Upper lobe of right lung (tissue), 1 donor: Measurements from ENCODE around the gene SRPK2. TPM values are rescaled to one million over a fixed set of nuclear protein-coding genes. Genes with fewer than 3 reads are reported as not detected.
"Not testable (repeated sequence)": the region's sequence is repeated elsewhere in the genome, so short reads cannot be mapped to it uniquely, and the experiment has no call there.

Experiments used
- ATAC-seq: fragments of 200-7000 bp; cut with Tn5 transposase; one replicate; pipeline ENCODE4 v1.9.1; 2020; ENCODE audit warnings: mild to moderate bottlenecking, moderate library complexity
- DNase-seq: peaks from one replicate; pipeline ENCODE4 v3.0.0-alpha.2; 2020
- H3K27ac ChIP-seq: fragments of 200-600 bp; one replicate; pipeline ENCODE4 v1.8.0; 2022
- H3K27me3 ChIP-seq: fragments of 200-600 bp; one replicate; pipeline ENCODE4 v1.8.0; 2022; ENCODE audit warnings: mild to moderate bottlenecking
- H3K36me3 ChIP-seq: fragments of 200-600 bp; one replicate; pipeline ENCODE4 v1.8.0; 2022
- H3K4me1 ChIP-seq: fragments of 200-600 bp; one replicate; pipeline ENCODE4 v1.8.0; 2022
- H3K4me3 ChIP-seq: fragments of 200-600 bp; one replicate; pipeline ENCODE4 v1.8.0; 2022; ENCODE audit warnings: mild to moderate bottlenecking
- H3K9me3 ChIP-seq: fragments of 200-600 bp; one replicate; pipeline ENCODE4 v1.8.0; 2022
- CTCF ChIP-seq: fragments of 200-600 bp; IDR thresholded peaks from one replicate; pipeline ENCODE4 v1.8.0; 2022; ENCODE audit warnings: antibody characterized with exemption
- intact Hi-C: fragments of 100-400 bp; cut with DNase I; formaldehyde crosslinking; loops from one replicate; pipeline ENCODE4 v1.11.0; 2022
- total RNA-seq: library from RNA; stranded (reverse); fragmentation: NEBNext Ultra II Directional; extraction: Animal tissue kit (Norgen Biotek cat#: 25700); gene quantifications from one replicate; pipeline ENCODE4 v1.2.1, GENCODE V29; 2021
- donor health status: DM: no; HTN: yes; CAD: no; lungs with severe emphysema.

SRPK2 gene
- total RNA-seq, 1 donor from 2014 or later, result 48.5 TPM

- H3K4me1 ChIP-seq, result peaks cover 15% of the 10 kb centered on the region
- DNase-seq, result no peak
- no peaks in the 10 kb centered on the region for H3K27me3 ChIP-seq
- H3K4me3 ChIP-seq, result no peak overlapping the region
- H3K36me3 ChIP-seq, result no peaks in the 10 kb centered on the region
- no peaks in the 10 kb centered on the region for H3K9me3 ChIP-seq
- TF ChIP-seq CTCF, result no peak
- no peak overlapping the region for H3K27ac ChIP-seq
- intact Hi-C loops, result no loop called here
- ATAC-seq, result no peak
These were observed 82.4 kb downstream of the SRPK2 start for GRCh38 chr7:105306298-105306748.

- no peaks in the 10 kb centered on the region for H3K9me3 ChIP-seq
- no peak overlapping the region for H3K4me3 ChIP-seq
- peaks cover 15% of the 10 kb centered on the region for H3K4me1 ChIP-seq
- no peak for TF ChIP-seq CTCF
- DNase-seq (no peak), ATAC-seq (no peak)
- intact Hi-C loops, result no loop called here
- H3K27ac ChIP-seq, result no peak overlapping the region
- H3K27me3 ChIP-seq, result no peaks in the 10 kb centered on the region
- H3K36me3 ChIP-seq, result no peaks in the 10 kb centered on the region
These were observed 83.1 kb downstream of the SRPK2 start for GRCh38 chr7:105305633-105306032.

GRCh38 chr7:105304040-105304895, 84.5 kb downstream of the SRPK2 start:
- Histone ChIP-seq H3K27me3 (no peaks in the 10 kb centered on the region), H3K27ac (no peak overlapping the region), H3K4me3 (no peak overlapping the region), H3K36me3 (no peaks in the 10 kb centered on the region), H3K4me1 (peaks cover 15% of the 10 kb centered on the region), H3K9me3 (no peaks in the 10 kb centered on the region)
- DNase-seq (no peak), ATAC-seq (no peak)
- intact Hi-C loops, result no loop called here
- no peak for TF ChIP-seq CTCF

- intact Hi-C loops, result not testable (repeated sequence)
These were observed 88.1 kb downstream of the SRPK2 start for GRCh38 chr7:105300587-105300986.

GRCh38 chr7:105298439-105298894, 90.3 kb downstream of the SRPK2 start:
- Histone ChIP-seq H3K4me3 (no peak overlapping the region), H3K36me3 (no peaks in the 10 kb centered on the region), H3K4me1 (peaks cover 12% of the 10 kb centered on the region), H3K27me3 (no peaks in the 10 kb centered on the region), H3K27ac (no peak overlapping the region), H3K9me3 (no peaks in the 10 kb centered on the region)
- no peak for DNase-seq
- no peak for ATAC-seq
- TF ChIP-seq CTCF, result no peak
- intact Hi-C loops, result no loop called here

More at GRCh38 chr7:105300587-105300986, 88.1 kb downstream of the SRPK2 start:
- peaks cover 21% of the 10 kb centered on the region for H3K4me1 ChIP-seq
- not testable (repeated sequence) for H3K27ac ChIP-seq, H3K36me3 ChIP-seq, H3K27me3 ChIP-seq, H3K9me3 ChIP-seq, H3K4me3 ChIP-seq, ATAC-seq, DNase-seq

GRCh38 chr7:105297985-105298384, 90.7 kb downstream of the SRPK2 start:
- H3K4me1 ChIP-seq, result peaks cover 11% of the 10 kb centered on the region
- H3K4me3 ChIP-seq, result no peak overlapping the region
- no peaks in the 10 kb centered on the region for H3K27me3 ChIP-seq
- DNase-seq, result no peak
- no peak for TF ChIP-seq CTCF
- ATAC-seq, result no peak
- no peak overlapping the region for H3K27ac ChIP-seq
- no peaks in the 10 kb centered on the region for H3K36me3 ChIP-seq
- no peaks in the 10 kb centered on the region for H3K9me3 ChIP-seq
- intact Hi-C loops, result no loop called here
